Hematopoietic multipotent progenitor cell treated with erythropoietin and hydrocortisone succinate and interleukin-3 and kit ligand, for 17 days (in vitro differentiated cells): ENCODE data around the gene MYO18B.
A peak's percentile ranks its signal among the peaks of the same experiment; 100 is the strongest.
"Not testable (repeated sequence)": the region's sequence is repeated elsewhere in the genome, so short reads cannot be mapped to it uniquely, and the experiment has no call there.

Source experiments
- DNase-seq: peaks from one replicate; pipeline ENCODE4 v3.0.0-alpha.2; 2015; ENCODE audit warnings: low spot score

The MYO18B gene

GRCh38 chr22:25741692-25742626 is at the start of gene MYO18B:
Gene MYO18B, plus strand, starts transcription at chr22:25742188. Its CDS starts 18,905 bp downstream, at chr22:25761093.
- no peak for DNase-seq

- no peak for DNase-seq
These were observed 49.4 kb upstream of the MYO18B start for GRCh38 chr22:25692397-25693267.

- no peak for DNase-seq
These were observed 48.8 kb upstream of the MYO18B start for GRCh38 chr22:25693268-25693565.

GRCh38 chr22:25694196-25694907 is 47.6 kb upstream of the MYO18B start:
- no peak for DNase-seq

- DNase-seq = no peak
These were observed 46.8 kb upstream of the MYO18B start for GRCh38 chr22:25695146-25695545.

GRCh38 chr22:25696763-25697162 is 45.2 kb upstream of the MYO18B start:
- no peak for DNase-seq

- no peak for DNase-seq
These were observed 44.8 kb upstream of the MYO18B start for GRCh38 chr22:25697181-25697664.

- no peak for DNase-seq
These were observed 44.0 kb upstream of the MYO18B start for GRCh38 chr22:25697978-25698377.

- DNase-seq = no peak
These were observed 43.5 kb upstream of the MYO18B start for GRCh38 chr22:25698461-25698860.

- DNase-seq = no peak
These were observed 43.0 kb upstream of the MYO18B start for GRCh38 chr22:25698978-25699377.

GRCh38 chr22:25701056-25701780 is 40.8 kb upstream of the MYO18B start:
- DNase-seq = no peak

GRCh38 chr22:25702040-25702439 is 39.9 kb upstream of the MYO18B start:
- DNase-seq = peak; percentile 16

- no peak for DNase-seq
These were observed 39.3 kb upstream of the MYO18B start for GRCh38 chr22:25702571-25703167.

GRCh38 chr22:25704701-25705100 is 37.3 kb upstream of the MYO18B start:
- no peak for DNase-seq

- no peak for DNase-seq
These were observed 35.8 kb upstream of the MYO18B start for GRCh38 chr22:25706197-25706596.

GRCh38 chr22:25708430-25708829 is 33.6 kb upstream of the MYO18B start:
- not testable (repeated sequence) for DNase-seq

GRCh38 chr22:25709758-25710157 is 32.2 kb upstream of the MYO18B start:
- DNase-seq = no peak

- no peak for DNase-seq
These were observed 31.5 kb upstream of the MYO18B start for GRCh38 chr22:25710501-25710900.

- DNase-seq = no peak
These were observed 30.5 kb upstream of the MYO18B start for GRCh38 chr22:25711491-25711890.

- DNase-seq = no peak
These were observed 29.2 kb upstream of the MYO18B start for GRCh38 chr22:25712661-25713400.
